ENCODE results near the gene ESYT1.

The ESYT1 gene

GRCh38 chr12:56081393-56082347 lies 46.4 kb upstream of the ESYT1 start:
- DNase-seq (ENCODE audit: low read depth), result no peak
- TF ChIP-seq CTCF (IDR thresholded peaks at IDR 0.05; ENCODE audit: insufficient read depth, low read depth, low read length, missing control alignments), result no peak
- H3K4me3 ChIP-seq (ENCODE audit: low read depth, low read length), result no peak overlapping the region

- no peak for TF ChIP-seq CTCF (IDR thresholded peaks at IDR 0.05; ENCODE audit: insufficient read depth, low read depth, low read length, missing control alignments)
- no peak overlapping the region for H3K4me3 ChIP-seq (ENCODE audit: low read depth, low read length)
- DNase-seq (ENCODE audit: low read depth), result no peak
Measured at GRCh38 chr12:56082382-56082781, 45.7 kb upstream of the ESYT1 start.

- H3K4me3 ChIP-seq (ENCODE audit: low read depth, low read length), result no peak overlapping the region
- no peak for TF ChIP-seq CTCF (IDR thresholded peaks at IDR 0.05; ENCODE audit: insufficient read depth, low read depth, low read length, missing control alignments)
- DNase-seq (ENCODE audit: low read depth), result no peak
Measured at GRCh38 chr12:56082967-56083366, 45.1 kb upstream of the ESYT1 start.

- DNase-seq (ENCODE audit: low read depth), result peak; percentile 32
- H3K4me3 ChIP-seq (ENCODE audit: low read depth, low read length), result no peak overlapping the region
- TF ChIP-seq CTCF (IDR thresholded peaks at IDR 0.05; ENCODE audit: insufficient read depth, low read depth, low read length, missing control alignments), result peak; percentile 44
Measured at GRCh38 chr12:56084958-56085543, 43.0 kb upstream of the ESYT1 start.

GRCh38 chr12:56086096-56086495 lies 42.0 kb upstream of the ESYT1 start:
- DNase-seq (ENCODE audit: low read depth), result no peak
- no peak overlapping the region for H3K4me3 ChIP-seq (ENCODE audit: low read depth, low read length)
- no peak for TF ChIP-seq CTCF (IDR thresholded peaks at IDR 0.05; ENCODE audit: insufficient read depth, low read depth, low read length, missing control alignments)

- no peak overlapping the region for H3K4me3 ChIP-seq (ENCODE audit: low read depth, low read length)
- TF ChIP-seq CTCF (IDR thresholded peaks at IDR 0.05; ENCODE audit: insufficient read depth, low read depth, low read length, missing control alignments), result no peak
- no peak for DNase-seq (ENCODE audit: low read depth)
Measured at GRCh38 chr12:56086608-56087007, 41.5 kb upstream of the ESYT1 start.
